Activated CD8-positive, alpha-beta memory T cell treated with anti-CD3 and anti-CD28 coated beads, Interleukin-2, amount 50 U/mL, for 24 hours (primary cell): ENCODE data around the gene ST3GAL3.

Experiments used
- DNase-seq: peaks from one replicate; pipeline ENCODE4 v3.0.0-alpha.2; 2020; ENCODE audit errors: extremely low read depth

Gene ST3GAL3

DNA sequence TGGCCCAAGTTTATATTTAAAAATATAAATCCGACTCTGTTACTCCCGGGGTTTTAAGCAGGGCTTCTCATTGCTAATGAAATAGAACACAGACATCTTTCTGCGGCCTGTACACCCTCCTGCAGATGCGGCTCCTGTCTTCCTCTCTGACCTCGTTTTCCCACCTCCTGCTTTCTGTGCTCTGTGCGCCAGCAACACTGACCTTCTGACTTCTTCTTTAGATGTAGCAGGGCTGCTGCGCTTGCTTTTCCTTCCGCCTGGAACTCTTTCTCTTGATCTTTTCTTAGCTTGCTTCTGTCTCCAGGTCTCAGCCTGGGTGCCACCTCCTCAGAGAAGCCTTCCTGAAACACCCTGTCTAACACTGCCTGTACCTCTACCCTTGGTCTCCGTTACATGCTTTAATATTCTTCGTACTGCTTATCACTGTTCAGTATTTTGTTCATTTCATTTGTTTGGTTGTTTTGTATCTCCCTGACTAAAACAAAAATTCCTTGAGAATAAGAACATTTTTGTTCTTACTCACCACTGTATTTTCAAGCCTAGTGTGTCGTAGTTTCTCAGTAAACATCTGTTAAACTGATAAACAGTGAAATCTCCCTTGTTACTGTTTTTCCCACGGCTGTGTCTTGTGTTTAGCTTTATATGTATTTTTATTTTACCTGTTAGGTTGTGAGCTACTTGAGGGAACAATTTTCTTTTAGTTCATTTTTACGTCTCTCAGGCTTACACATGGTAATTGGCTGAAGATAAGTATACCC, 79.0 kb downstream of the ST3GAL3 start:
- no peak for DNase-seq

DNA sequence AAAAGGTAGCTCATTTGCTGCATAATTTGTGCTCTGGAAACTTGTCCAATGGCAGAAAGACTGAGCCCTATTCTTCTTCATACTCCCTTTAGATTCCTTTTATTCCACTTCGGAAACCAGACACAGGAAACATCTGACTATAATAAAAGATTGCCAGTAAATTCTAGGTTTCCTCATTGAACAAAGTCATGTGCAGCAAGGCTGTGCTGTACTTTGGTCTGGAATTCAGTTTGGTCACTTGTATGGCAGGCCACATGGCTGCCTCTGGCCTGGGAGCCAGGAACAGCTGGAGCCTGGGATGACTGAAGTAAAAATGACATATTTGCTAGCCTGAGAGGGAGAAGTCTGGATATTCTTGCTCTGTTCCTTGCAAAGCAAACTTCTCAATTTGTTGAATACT, 79.6 kb downstream of the ST3GAL3 start:
- no peak for DNase-seq

DNA sequence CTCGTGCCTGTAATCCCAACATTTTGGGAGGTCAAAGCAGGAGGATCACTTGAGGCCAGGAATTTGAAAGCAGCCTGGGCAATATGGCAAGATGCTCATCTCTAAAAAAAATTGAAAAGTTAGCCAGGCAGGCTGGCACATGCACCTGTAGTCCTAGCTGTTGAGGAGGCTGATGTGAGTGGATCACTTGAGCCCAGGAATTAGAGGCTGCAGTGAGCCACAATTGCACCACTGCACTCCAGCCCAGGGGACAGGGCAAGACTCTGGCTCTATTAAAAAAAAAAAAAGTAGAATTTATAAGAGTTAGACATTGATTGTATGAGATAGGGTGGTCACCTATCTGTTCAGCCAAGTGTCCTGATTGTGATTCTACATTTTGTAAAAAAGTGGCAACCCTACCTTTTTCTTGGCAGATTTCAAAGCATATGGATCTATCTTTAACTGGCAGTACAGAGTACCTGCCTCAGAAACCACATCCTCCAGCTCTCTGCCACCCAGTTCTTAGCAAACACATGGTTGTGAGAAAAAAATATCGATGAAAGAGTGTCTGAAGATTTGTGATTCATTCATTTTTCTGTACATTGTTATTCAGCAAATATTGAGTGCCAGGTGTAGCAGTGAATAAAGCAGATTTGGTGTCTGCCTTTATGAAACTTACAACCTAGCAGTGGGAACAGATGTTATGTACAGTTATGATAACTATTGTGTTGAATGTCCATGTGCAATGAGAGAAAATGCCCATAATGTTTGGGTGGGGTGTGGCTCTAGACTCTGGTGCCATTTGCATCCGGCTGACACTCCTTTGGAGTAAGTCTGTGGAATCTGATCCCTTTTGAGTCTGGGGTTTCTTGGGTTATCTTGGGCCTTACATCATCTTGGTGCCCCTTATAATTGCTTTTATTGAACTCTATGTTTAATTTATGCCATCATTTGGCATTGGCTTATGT, 82.5 kb downstream of the ST3GAL3 start:
- DNase-seq: no peak

DNA sequence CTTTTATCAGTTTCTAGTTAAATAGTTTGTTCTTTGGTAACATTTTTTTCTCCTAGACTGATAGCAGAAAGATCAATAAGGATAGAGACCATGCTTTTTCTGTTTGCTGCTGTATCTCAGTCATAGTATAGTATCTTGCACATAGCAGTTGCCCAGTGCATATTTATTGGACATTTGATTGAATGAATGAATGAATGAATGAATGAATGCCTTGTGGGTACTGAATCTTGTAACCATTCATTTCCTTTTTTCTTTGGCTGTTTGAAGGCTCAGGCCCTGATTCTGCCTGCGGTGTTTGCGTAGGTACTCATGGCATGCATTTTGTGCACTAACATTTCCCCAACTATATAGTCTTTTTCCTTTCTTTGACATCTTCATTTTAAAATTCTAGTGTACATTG, 83.9 kb downstream of the ST3GAL3 start:
- no peak for DNase-seq

DNA sequence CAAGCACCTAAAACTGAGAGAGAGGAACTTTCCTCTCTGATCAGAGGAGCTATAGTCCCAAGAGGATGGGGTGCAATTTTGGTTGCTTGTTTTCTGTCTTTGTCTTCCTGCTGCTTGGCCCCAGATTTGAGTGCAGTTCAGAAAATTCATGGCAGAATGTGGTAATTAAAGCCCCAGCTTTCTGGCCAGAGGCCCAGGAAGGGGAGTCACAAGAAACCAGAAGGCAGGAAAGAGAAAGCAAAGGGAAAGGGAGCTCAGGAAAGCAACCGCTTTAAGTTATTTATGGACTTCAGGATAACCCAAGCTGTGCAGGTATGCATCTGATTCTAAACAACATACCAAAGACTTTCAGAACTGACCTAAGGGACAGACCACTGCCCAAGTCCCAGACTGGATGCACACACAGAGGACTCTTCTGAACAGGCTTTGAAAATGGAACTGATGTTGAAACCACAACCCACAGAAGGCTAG, 88.8 kb downstream of the ST3GAL3 start:
- no peak for DNase-seq

DNA sequence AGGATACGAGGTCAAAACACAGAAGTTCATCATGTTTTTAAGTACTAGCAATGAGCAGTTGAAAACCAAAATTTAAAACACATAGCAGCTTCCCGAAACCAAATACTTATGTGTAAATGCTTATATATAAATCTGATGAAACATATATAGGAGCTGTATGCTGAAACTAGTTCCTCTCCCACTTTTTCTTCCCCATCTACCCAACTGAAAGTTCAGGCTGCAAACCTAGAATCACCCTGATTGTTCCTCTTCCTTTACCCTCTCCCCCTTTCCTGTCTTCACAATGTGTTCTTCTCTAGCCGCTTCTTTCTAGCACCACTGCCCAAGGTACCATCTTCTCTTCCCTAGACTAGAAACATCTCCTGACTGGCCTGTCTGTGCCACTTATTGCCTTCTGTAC, 90.6 kb downstream of the ST3GAL3 start:
- no peak for DNase-seq

DNA sequence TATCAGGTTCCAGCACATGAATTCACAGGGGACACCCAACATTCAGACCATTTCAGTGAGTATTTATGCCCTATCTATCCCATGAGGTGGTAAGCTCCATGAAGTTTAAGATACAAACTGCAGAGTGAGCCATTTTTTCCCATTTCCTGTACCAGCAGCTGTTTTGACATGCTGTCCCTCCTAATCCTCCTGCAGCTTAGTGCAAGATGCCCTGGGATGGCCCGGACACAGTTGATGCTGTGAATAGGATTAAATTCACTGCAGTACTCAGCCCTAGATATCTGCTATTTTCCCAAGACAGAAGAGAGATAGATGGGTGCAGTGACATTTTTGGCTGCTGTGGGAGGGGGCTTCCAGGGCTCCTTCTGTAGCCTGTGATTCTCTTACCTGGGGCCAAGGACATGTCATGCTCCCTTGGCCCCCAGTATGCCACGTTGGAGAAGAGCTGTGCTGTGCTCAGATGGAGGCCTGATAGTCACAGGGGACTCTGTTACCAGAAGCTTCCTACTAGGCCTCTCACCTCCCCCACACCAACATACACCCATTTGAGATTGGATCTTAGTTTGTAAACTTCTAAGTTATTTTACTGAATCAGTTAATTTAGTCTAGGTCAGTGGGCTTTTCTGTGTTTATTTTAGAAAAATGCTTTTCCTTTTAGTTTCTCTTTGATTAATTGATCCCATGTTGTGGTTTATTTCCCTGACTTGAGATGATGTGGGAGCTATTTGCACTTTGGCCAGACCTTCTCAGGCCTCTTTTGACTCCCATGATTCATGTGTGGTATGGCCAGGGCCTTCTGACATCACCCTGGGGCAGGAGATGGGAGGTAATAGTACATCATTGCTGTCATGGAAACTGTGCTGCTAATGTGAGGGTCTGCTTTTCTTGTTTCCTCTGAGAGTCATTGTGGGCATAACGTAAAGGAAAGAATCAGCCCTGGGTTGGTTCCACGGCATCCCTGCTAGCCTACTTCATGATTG, 92.6 kb downstream of the ST3GAL3 start:
- no peak for DNase-seq

DNA sequence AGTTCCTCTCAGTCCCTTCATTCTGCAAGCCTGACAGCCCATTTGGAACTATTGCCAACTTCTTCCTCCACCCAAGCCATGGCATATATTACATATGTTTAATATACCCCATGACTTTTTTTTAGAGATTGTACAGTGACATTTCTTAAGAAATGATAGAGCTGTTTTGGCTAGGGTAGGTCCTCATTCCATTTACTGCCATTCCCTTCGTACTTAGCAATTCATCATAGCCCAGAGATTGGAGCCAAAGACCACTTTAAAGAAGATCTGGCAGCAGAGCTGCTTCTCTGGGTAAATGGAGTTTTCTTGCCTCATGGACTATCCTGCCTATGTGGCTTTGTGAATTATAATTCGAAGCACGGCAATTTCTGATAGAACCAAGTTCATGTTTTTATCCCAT, 93.4 kb downstream of the ST3GAL3 start:
- no peak for DNase-seq

DNA sequence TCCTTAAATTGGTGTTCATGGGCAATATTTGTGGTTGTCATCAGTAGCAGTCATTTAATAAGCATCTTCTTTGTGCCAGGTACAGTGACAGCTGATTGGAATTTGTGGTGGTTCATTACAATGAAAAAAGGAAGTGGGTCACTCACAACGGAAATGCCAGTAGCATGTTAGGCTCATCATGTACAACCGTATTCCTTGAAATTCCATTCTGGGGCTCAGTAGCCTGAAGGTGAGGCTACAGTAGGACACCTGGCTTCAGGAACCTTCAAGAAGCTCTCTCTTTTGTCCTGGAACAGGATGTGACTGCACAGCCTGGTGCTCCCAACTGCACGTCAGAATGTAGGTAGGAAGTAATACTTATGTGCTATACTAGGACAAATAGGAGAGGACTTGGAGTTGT, 93.9 kb downstream of the ST3GAL3 start:
- DNase-seq: no peak

DNA sequence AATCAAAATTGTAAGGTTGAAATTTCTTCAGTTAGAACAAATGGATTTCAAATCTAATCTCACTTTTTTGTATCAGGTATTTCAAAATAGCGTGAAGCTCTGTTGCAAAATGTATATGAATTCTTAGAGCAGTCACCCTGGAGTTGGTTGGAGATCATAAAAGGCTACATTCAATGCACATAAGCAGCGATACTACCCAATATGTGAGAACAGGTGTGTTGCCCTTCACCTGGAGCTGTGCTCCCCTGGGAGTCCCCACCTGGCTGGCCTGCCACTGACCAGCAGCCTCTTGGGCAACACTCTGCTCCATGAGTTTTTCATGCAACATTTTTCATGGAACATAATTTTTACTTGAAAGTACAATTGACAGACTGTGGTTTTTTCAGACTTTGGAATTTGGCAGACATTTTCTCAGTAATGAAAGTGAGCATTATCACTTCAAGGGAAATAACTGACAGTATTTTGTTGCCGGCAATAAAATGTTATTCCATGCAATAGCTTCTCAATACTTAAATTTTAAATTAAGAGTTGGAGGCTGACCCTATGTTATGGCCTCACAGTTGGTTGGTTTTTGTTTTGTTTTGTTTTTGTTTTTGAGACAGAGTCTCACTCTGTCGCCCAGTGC, 95.1 kb downstream of the ST3GAL3 start:
- no peak for DNase-seq

DNA sequence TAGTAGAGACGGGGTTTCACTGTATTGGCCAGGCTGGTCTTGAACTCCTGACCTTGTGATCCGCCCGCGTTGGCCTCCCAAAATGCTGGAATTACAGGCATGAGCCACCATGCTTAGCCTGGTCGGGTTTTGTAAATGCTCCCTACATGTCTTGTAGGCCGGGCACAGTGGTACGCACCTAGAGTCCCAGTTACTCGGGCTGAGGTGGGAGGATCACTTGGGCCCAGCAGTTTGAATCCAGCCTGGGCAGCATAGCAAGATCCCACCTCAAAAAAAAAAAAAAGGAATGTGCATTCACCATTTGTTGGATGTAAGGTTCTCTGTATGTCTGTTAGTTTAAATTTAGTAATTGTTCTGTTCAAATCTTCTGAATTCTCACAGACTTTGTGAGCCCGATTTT, 95.8 kb downstream of the ST3GAL3 start:
- no peak for DNase-seq

DNA sequence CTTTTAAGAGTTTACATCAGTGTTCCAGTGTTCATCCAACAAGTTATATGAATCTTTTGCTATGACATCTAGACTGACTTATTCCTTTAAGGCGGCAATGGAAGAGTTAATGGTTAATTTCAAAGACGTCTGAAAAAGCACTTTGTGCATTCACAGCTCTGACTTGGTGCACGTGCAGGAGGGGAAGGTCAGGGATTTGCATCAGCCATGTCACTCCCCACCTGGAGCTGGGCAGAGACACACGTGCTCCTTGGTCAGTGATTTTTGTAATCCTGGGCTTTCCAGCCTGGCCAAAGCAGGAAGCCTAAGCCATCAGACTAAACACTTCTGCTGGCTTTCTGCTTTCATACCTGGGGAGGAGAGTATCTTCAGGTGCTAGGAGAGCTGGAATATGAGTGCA, 96.3 kb downstream of the ST3GAL3 start:
- no peak for DNase-seq

DNA sequence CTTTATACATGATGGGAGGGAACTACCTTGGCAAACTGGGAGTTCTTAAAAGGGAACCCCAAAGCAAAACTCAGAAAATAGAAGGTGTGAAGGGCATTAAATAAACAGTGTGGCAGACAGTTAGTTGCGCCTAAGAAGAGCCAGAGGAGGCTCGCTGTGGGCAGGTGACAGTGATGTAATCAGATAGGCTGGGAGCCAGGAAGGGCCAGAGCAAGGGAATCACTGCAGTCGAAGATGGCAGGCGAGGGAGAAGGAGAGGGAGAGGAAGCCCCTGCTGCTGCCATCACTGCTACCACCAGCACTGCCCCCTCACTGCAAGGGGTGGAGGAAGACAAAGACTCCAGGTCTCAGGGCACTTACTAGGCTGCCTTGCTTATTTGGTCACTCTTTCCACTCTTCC, 97.2 kb downstream of the ST3GAL3 start:
- DNase-seq: no peak

DNA sequence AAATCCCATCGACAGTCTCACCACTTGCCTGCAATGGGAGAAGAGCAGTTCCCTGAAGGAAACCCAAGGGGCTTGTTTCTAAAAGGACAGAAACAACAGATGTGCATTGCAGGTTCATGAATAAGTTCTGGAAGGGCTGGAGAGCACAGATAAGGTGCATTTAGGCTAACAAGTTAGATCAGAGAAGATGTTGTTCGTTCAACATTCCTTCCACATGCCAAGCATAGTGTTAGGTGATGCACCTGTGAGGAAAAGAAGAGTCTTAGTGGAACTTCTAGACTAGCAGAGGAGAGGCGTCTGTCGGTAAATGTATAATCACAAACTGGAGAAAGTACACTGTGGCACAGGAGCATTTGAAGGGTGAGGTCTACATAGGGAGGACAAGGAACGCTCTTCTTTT, 98.0 kb downstream of the ST3GAL3 start:
- DNase-seq: no peak

DNA sequence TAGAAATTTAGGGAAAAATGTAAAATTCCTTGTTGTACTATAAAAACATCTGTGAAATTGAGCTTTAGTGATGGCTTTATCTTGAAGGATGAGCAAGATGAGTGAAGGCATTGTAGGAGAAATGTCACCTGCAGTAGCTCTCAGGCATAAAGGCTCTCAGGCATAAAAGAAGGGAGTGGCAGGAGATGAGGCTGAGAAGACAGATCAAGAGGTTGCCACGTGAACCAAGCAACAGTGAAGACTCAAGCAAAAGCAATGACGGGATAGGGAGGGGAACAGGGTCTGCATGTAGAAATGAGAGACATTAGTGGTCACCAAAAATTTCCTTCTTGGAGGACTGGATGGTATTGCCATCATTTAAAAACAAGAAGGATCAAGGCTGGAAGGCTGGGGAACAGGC, 98.8 kb downstream of the ST3GAL3 start:
- no peak for DNase-seq

DNA sequence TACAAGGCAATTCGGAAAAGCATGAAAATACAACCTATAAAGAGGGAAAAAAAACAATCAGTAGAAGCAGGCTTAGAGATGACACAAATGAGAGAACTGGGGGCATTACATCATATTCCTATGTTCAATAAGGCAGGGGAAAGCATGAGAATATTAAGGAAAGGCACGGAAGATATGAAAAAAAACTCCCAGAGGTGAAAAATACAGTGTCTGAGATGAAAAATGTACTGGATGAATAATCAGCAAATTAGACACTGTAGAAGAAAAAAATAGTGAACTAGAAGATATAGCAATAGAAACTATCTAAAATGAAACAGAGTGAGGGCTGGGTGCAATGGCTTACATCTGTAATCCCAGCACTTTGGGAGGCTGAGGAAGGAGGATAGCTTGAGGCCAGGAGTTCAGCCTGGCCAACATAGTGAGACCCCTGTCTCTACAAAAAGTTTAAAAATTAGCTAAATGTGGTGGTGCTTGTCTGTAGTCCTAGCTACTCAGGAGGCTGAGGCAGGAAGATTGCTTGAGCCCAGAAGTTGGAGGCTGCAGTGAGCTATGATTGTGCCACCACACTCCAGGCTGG, 101.8 kb downstream of the ST3GAL3 start:
- DNase-seq: no peak

DNA sequence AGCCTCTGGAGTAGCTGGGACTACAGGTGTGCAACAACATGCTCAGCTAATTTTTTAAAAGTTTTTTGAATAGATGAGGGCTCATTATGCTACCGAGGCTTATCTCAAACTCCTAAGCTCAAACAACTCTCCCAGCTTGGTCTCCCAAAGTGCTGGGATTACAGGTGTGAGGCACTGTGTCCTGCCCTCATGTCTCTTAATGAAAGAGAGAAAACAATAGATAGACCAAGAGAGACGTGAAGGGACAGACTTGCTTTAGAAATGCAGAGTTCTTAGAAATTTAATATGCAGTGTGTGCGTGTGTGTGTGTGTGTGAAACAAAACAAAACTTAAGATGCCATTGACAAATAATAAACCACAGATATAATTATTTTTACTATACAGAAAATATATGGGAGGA, 105.2 kb downstream of the ST3GAL3 start:
- no peak for DNase-seq

DNA sequence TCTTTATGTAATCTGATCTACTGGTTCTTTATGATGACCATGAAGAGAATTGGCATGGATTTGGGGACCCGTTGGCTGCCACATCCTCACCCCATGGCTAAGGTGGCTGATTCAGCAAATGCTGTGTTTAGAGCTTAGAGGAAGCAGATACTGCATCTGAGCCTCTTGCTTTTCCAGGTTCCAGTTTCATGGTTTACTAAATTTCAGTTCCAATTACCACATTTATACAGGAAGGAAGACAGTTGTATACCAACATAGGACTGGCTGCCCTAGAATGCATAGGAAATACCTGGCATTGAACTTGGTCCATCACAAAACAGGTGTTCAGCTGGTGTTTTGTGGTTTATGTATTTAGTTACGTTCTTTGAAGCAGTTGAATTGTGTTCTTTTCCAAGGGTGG, 107.1 kb downstream of the ST3GAL3 start:
- no peak for DNase-seq

DNA sequence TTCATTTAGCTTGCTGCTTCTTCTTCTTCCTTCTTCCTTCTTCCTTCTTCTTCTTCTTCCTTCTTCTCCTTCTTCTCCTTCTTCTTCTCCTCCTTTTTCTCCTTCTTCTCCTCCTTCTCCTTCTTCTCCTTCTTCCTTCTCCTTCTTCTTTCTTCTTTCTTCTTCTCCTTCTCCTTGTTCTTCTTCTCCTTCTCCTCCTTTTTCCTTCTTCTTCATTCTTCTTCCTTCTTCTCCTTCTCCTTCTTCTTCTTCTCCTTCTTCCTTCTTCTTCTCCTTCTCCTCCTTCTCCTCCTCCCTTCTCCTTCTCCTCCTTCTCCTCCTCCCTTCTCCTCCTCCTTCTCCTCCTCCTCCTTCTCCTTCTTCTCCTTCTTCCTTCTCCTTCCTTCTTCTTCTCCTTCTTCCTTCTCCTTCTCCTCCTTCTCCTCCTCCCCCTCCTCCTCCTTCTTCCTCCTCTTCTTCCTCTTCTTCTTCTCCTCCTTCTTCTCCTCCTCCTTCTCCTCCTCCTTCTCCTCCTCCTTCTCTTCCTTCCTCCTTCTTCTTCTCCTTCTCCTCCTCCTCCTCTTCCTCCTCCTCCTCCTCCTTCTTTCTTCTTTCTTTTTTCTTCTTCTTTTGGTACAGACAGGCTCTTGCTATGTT, 110.1 kb downstream of the ST3GAL3 start:
- no peak for DNase-seq

DNA sequence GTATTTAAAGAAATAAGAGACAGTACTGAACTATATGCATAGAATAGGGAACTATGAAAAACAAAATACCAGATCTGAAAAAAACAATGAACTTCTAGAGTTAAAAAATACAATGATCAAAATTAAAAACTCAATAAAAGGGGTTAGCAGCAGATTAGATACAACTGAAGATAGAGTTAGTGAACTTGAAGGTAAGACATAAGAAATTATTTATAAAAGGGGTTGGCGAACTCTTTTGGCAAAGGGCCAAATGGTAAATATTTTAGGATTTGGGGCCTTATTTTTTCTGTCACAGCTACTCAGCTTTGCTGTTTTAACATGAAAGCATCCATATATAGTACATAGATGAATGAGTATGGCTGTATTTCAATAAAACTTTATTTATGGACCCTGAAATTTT, 111.4 kb downstream of the ST3GAL3 start:
- DNase-seq: no peak
